ENCODE data around the gene SDK1. TPM values are rescaled to one million over a fixed set of nuclear protein-coding genes. Genes with fewer than 3 reads are reported as not detected.

The SDK1 gene
- total RNA-seq, 1 experiment from 2014 or later, result 5.1 TPM

- DNase-seq (ENCODE audit: low spot score), result no peak
These were observed 111.8 kb downstream of the SDK1 start for GRCh38 chr7:3412871-3413270.

GRCh38 chr7:3415861-3416312 is 114.8 kb downstream of the SDK1 start:
- no peak for DNase-seq (ENCODE audit: low spot score)

- DNase-seq (ENCODE audit: low spot score), result no peak
These were observed 115.4 kb downstream of the SDK1 start for GRCh38 chr7:3416453-3416852.

GRCh38 chr7:3425087-3425486 is 124.0 kb downstream of the SDK1 start:
- DNase-seq (ENCODE audit: low spot score), result no peak

DNA sequence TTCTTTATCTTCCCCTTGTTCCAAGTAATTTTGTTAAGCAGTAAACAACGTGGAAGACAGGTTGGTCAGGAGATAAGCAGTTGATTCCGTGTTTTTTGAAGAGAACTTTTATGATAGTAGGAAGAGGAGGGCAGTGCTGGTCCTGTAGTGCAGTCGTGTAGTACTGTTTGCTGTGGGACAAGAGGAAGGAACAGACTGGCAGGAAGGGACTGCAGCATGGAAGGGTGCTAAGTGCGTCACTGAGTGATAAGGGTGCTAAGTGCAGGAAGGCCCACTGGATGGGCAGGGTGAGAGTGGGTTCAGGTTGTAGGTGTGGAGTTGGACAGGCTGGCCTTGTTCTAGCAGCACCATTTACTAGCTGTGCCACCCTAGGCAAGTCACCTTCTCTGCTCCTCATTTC is 125.0 kb downstream of the SDK1 start:
- no peak for DNase-seq (ENCODE audit: low spot score)

DNA sequence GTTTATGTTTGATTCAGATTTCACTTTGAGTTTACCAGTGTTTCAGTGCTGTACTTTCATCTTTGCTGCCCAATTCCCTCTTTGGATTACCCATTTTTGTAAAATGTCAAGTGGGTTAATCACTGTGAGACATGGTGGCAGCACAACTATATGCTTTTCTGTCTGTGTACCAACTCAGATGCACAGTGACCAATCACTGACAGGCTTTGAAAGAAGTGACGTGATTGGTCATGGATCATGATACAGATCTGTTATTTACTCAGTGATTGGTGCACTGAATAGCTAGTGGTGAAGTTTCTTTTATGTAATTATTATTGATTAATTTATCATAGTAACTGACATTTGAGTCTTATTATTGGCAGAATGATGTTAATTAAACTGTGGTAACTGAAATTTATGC is 126.9 kb downstream of the SDK1 start:
- DNase-seq (ENCODE audit: low spot score), result no peak

DNA sequence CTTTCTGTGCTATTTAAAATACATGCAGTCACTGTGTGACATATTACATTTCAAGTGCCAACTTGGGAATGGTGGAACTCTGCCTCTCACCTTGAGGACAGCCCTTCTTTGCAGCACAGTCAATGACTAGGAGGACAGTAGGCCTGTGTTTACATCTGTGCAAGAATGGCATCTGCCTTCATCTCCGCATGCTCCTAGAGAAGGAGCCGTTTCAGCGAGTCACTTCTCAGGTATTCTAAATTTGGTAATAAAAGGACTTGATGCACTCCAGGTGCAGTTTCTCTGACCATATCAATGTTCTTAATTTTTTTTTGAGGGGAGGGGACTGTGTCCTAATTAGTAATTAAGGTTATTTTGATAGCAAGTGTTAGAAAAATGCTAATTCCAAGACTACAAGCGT is 128.9 kb downstream of the SDK1 start:
- no peak for DNase-seq (ENCODE audit: low spot score)

GRCh38 chr7:3430588-3430987 is 129.5 kb downstream of the SDK1 start:
- no peak for DNase-seq (ENCODE audit: low spot score)

DNA sequence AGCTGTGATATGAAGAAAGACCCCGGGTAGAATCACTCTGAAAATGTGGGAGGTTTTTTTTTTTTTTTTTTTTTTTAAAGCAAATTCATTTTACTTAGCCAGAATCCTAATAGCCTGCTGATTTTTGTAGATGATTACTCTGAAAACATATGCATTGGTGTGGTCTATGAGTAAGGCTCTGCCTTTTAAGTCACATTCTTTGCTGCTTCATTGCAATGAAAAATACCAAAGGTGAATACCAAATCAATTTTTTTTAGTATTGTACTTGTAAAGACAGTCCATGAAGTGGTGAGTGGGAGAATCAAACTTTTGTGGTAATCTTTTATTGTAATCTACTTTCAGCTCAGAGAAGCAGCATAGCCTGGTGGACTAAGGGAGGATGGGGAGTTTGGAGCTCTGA is 130.3 kb downstream of the SDK1 start:
- no peak for DNase-seq (ENCODE audit: low spot score)

DNA sequence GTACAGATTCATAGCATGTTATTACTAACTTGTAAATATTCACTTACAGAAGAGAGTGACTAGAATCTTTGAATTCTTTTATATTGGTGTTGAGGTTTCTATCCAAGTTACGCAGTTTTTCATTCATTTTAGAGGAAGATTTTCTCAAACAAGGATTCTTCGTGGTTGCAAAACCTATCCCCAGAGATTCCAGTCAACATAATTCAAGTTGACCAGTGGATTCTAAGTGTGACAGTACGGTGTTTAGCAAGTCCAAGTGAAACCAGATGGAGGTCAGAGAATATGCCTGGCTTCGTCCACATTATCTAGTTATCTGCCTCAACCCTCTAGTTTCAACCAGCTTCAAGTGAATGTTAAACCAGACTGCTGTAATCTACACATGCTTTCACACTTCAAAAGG is 131.9 kb downstream of the SDK1 start:
- no peak for DNase-seq (ENCODE audit: low spot score)

GRCh38 chr7:3434611-3435010 is 133.6 kb downstream of the SDK1 start:
- DNase-seq (ENCODE audit: low spot score), result no peak

- DNase-seq (ENCODE audit: low spot score), result no peak
These were observed 135.1 kb downstream of the SDK1 start for GRCh38 chr7:3436112-3436511.

DNA sequence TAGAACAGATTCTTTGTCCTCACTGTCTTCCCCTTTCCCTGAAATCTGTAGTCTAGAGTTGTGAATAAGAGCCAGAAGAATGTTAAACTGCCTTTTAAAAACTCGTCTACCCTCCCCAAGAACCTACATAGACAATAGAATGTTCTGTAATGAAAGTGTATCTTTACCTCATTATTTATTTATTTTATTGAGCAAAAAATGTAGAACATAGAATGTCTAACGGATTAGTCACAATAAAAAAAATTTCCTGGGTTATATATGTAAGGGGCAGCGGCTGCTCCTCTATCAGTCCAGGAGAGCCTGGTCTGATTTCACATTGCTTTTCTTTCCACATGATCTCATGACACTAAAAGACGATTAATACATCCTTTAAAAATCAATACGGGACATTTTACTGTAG is 135.7 kb downstream of the SDK1 start:
- peak; percentile 55 for DNase-seq (ENCODE audit: low spot score)

- no peak for DNase-seq (ENCODE audit: low spot score)
These were observed 136.4 kb downstream of the SDK1 start for GRCh38 chr7:3437467-3437866.

DNA sequence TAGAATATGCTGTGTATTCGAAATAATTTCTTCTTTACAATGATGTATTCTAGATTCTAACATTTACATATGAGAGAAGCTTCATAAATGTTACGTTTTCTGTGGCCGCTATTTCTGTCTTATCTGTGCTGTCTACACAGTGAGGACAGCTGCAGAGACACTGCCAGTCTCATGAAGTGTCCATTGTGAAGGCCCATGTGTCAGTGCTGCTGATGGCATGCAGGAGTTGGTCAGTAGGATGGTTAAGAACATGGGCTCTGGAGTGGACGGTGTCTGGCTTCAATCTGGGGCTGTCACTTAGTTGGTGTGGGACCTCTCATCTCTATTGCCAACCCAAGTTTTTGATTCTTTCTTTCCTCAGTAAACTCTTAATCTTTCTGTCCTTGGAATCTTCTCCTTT is 137.3 kb downstream of the SDK1 start:
- DNase-seq (ENCODE audit: low spot score), result no peak

- peak; percentile 99 for DNase-seq (ENCODE audit: low spot score)
These were observed 138.4 kb downstream of the SDK1 start for GRCh38 chr7:3439333-3440030.

DNA sequence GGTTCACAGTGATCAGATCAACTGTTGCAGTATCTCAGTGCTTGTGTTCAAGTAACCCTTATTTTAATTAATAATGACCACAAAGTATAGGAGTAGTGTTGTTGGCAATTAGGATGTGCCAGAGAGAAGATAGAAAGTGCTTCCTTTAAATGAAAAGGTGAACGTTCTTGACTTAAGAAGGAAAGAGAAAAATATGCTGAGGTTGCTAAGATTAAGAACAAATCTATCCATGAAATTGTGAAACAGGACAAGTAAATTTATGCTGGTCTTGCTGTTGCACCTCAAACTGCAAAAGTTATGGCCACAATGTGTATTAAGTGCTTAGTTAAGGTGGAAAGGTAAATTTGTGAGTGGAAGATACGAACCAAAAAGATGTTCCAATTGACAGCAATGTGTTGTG is 139.5 kb downstream of the SDK1 start:
- no peak for DNase-seq (ENCODE audit: low spot score)

DNA sequence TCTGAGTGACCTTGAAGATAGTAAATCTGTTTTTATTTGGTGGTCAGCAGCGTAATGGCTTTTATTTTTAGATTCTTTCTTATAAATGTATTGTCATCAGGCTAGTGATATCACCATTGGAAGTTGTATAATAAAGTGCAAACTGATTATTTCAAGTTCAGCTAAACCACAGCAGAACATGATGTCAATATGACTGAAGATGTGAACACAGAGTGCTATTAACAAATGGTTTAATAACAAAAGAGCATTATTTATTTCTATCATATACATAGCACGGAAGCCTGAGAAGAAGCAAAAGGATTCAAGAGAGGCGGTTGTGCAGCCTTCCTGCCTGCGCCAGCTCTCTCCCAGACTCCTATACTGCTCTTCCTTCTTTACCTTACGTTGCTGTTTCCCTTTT is 142.7 kb downstream of the SDK1 start:
- DNase-seq (ENCODE audit: low spot score), result no peak

DNA sequence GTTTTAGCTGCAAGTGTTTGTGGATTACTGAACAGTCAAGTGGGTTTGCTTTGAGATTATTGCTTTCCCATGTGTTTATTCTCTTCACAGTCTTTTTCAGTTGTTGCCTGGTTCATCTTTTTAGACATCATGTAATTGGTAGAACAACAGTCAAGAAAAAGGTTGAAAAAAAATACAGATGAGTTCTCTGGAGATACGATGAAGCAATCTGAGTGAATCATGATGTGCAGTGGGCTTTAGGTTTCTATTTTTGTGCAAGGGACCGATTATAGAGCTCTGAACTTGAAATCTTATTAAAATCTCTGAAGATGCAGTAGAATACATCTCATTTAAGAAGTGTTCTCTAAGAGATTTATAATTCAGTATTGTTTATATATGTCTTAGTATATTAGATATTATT is 145.7 kb downstream of the SDK1 start:
- no peak for DNase-seq (ENCODE audit: low spot score)

- no peak for DNase-seq (ENCODE audit: low spot score)
These were observed 150.6 kb downstream of the SDK1 start for GRCh38 chr7:3451701-3452100.

GRCh38 chr7:3453398-3453797 is 152.3 kb downstream of the SDK1 start:
- DNase-seq (ENCODE audit: low spot score), result no peak

DNA sequence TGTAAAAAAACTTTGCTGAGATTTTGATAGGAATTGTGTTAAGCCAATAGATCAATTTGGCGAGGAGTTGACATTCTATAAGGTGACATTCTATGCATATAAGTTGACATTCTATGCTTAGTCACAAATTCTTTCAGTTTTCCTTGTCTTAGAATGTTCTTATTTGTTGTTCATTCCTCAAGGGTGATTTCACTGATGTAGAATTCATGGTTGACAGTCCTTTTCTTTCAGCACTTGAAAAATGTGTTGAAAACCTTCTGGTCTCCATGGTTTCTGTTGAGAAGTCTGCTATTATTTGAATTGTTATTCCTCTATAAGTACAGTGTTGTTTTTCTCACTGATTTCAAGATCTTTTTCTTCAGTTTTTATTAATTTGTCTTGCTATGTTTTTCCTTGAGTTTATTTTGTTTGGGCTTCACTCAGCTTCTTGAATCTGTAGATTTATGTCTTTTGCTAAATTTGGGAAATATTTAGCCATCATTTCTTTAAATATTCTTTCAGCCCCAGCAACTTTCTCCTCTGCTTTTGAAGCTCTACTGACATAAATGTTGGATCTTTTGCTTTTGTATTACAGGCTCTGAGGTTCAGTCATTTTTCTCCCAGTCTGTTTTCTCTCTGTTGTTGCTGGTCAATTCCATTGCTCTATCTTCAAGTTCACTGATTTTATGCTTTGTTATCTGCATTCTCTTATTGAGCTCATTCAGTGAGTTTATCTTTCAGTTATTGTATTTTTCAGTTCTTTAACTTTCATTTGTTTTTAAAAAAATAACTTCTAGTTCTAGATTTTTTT is 154.9 kb downstream of the SDK1 start:
- no peak for DNase-seq (ENCODE audit: low spot score)

- no peak for DNase-seq (ENCODE audit: low spot score)
These were observed 158.1 kb downstream of the SDK1 start for GRCh38 chr7:3459111-3459510.

All from H4 (cell line).